HG03196 (cell line): ENCODE results near the gene UGT2A2.

Experiments used
- ATAC-seq: cut with Tn5 transposase; IDR thresholded peaks from one replicate; pipeline ENCODE4 v1.9.1; 2021; ENCODE audit not compliant: unreplicated experiment

Gene UGT2A2

GRCh38 chr4:69576251-69576877 is 63.1 kb downstream of the UGT2A2 start:
- no peak for ATAC-seq

GRCh38 chr4:69568787-69569186 is 70.7 kb downstream of the UGT2A2 start:
- ATAC-seq: no peak

GRCh38 chr4:69563424-69563823 is 76.0 kb downstream of the UGT2A2 start:
- no peak for ATAC-seq

GRCh38 chr4:69549651-69550050 is 89.8 kb downstream of the UGT2A2 start:
- ATAC-seq: no peak

DNA sequence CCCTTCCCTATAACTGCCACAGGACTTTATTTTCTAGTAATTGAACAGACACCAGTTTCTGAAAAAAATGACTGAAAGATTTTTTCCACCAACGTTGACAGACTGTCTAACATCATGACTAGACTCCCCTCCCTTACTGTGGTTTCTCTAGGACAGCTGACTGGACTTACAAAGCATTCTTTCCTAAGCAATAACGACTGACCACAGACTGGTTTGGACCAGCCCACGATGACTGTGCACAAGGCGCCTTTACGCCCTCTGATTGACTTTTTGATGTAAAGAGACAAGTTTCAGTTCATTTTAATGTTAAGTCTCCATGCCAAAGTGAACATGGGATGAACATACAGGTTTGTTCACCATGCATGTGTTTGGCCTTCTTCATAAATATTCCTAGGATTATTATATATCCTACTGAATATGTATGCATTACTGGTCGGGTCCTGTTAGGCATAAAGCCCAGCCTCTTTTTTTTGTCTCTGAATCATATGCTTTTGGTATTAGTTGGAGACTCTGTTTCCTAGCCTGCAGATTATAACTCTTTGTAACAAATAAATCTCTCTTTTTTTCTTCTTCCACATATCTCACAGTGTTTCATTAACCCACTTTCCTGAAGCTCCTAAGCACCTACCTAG is 93.2 kb downstream of the UGT2A2 start:
- ATAC-seq: no peak
